Hematopoietic multipotent progenitor cell treated with erythropoietin and hydrocortisone succinate and interleukin-3 and kit ligand, for 17 days (in vitro differentiated cells): Measurements from ENCODE around the gene COMMD2.

ENCODE experiments used
- DNase-seq: peaks from one replicate; pipeline ENCODE4 v3.0.0-alpha.2; 2015; ENCODE audit warnings: low spot score

The COMMD2 gene

GRCh38 chr3:149702691-149703441 lies 49.4 kb downstream of the COMMD2 start:
- no peak for DNase-seq

GRCh38 chr3:149701977-149702350 lies 50.3 kb downstream of the COMMD2 start:
- no peak for DNase-seq

GRCh38 chr3:149701206-149701976 lies 50.9 kb downstream of the COMMD2 start:
- no peak for DNase-seq
